ENCODE data around the gene CCDC78. TPM values are rescaled to one million over a fixed set of nuclear protein-coding genes. Genes with fewer than 3 reads are reported as not detected.
"Not testable (repeated sequence)": the region's sequence is repeated elsewhere in the genome, so short reads cannot be mapped to it uniquely, and the experiment has no call there.

CCDC78 gene
- total and polyA plus RNA-seq, 2 donors = 4.8 to 12.4 TPM

DNA sequence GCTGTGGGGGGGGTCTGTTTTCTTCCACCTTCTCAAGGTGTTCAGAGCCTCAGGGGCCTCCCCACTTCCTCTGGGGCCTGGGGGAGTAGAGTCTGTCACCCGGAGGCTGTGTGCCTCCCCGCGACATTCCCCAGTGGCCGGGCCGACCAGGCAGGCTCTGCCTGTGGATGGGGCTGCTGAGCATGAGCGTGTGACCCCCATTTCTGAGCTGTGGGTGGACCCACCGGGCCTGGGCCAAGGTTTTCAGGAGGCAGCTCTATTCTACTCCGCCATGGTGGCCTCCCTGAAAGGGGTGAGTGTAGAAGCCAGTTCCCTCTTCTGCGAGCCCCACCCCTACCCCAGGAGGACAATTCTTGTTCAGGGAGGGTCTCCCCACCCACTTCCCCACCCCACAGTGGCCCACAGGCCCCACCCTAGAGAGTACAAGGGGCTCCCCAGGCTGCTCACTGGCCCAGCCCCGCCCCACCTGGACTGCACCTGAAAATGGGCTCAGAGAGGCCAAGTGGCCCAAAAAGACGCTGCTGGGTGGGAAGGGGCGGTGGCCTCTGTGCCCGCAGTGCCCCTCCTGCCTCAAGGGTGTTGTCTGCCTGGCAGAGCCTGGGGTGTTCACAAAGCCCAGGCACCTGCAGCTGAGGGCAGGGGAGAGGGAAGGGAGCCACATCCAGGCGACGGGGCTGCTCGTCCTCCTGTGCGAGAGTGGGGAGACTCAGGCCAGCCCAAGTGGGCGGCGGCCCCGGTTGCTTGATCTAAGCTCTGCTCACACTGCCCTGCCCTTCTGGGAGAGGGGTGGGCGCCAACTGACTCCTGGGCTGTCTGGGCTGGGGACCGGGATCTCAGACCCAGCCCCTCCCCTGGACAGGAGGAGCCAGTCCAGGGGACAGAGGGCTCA, 35.6 kb upstream of the CCDC78 start:
- no peak overlapping the region for H3K27ac ChIP-seq (ENCODE audit: low read depth in 1 of 2, low read length in 1 of 2)
- no peak for DNase-seq (ENCODE audit: low read depth in 6 of 9, low spot score in 9 of 9)
- 88% methylated on average over 22 of the region's 22 CpGs for WGBS
- no peaks in the 10 kb centered on the region for H3K36me3 ChIP-seq (ENCODE audit: control insufficient read depth in 2 of 2, insufficient read depth in 2 of 2, low read length in 1 of 2)
- H3K4me1 ChIP-seq (ENCODE audit: control insufficient read depth in 2 of 2, insufficient read depth in 2 of 2, low read length in 2 of 2) = no peaks in the 10 kb centered on the region
- peaks cover 0 to 6% of the 10 kb centered on the region in 2 donors for H3K27me3 ChIP-seq (ENCODE audit: control insufficient read depth in 2 of 2, insufficient read depth in 1 of 2, low read length in 1 of 2)
- no peaks in the 10 kb centered on the region for H3K9me3 ChIP-seq (ENCODE audit: control insufficient read depth in 2 of 2, insufficient read depth in 1 of 2, low read length in 1 of 2)
- H3K4me3 ChIP-seq (ENCODE audit: low read length in 2 of 2) = no peak overlapping the region

DNA sequence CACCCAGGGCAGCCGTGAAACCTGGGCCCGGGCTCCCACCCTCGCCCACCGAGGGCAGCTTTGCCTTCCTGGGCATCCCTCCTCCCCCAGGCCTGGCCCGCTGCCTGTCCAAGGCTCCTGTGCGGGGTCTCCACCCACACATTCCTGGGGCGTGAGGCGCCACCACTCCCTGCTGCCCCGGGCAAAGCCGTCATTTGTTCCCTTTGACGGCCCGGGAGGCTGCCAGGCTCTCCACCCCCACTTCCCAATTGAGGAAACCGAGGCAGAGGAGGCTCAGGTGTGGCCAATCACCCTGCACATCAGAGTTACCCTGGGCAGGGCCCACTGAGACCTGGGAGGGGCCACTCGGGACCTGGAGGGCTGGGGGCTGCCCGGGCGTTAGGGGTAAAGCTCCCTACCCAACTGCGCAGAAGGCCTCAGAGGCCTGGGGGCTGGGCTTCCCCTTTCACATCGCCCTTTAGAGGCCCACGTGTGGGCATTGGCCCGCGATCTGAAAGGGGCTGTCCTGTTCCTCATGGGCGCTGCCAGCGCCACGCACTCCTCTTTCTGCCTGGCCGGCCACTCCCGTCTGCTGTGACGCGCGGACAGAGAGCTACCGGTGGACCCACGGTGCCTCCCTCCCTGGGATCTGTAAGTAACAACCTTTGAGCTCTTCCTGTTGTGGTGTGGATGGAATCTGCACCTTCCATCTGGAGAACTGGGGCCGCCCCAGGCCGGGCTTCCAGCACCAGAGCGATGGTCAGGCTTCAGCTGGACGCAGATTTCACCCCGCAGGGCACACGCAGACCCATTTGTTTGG, 34.5 kb upstream of the CCDC78 start, which contains the start of gene MSLN:
Gene MSLN (plus strand): TSS at position 190 of the 799 bp plus-strand sequence. CDS start 1,947 bp downstream, outside the sequence.
- no peak for DNase-seq (ENCODE audit: low read depth in 6 of 9, low spot score in 9 of 9)
- WGBS = 95% methylated on average over 37 of the region's 37 CpGs
- Histone ChIP-seq H3K4me3 (ENCODE audit: low read length in 2 of 2) (no peak within 1 kb of the TSS), H3K27me3 (ENCODE audit: control insufficient read depth in 2 of 2, insufficient read depth in 1 of 2, low read length in 1 of 2) (peaks cover 0 to 9% of the 10 kb centered on the region in 2 donors), H3K27ac (ENCODE audit: low read depth in 1 of 2, low read length in 1 of 2) (no peak within 1 kb of the TSS), H3K9me3 (ENCODE audit: control insufficient read depth in 2 of 2, insufficient read depth in 1 of 2, low read length in 1 of 2) (no peaks in the 10 kb centered on the region), H3K36me3 (ENCODE audit: control insufficient read depth in 2 of 2, insufficient read depth in 2 of 2, low read length in 1 of 2) (no peaks in the 10 kb centered on the region), H3K4me1 (ENCODE audit: control insufficient read depth in 2 of 2, insufficient read depth in 2 of 2, low read length in 2 of 2) (no peaks in the 10 kb centered on the region)

DNA sequence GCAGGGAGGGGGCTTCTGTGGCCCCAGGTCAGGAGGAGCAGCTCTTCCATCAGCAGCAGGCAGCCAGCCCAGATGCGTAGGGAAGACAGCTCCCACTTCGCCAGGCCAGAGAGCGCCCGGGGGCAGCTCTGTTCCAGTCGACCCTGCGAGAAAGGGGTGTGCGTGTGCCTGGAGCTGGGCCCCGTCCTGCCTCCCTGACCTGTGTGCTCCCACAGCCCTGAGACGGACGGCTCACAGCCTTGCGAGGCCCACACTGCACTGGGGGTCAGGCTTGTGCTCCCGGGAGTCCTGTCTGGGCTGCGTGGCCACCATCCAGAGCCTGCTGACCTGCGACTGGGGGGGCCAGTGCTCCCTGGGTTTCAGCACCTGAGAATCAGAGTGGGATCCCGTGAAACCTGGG, 33.8 kb upstream of the CCDC78 start:
- DNase-seq (ENCODE audit: low read depth in 6 of 9, low spot score in 9 of 9) = no peak
- Histone ChIP-seq H3K4me3 (ENCODE audit: low read length in 2 of 2) (no peak overlapping the region), H3K36me3 (ENCODE audit: control insufficient read depth in 2 of 2, insufficient read depth in 2 of 2, low read length in 1 of 2) (no peaks in the 10 kb centered on the region), H3K27me3 (ENCODE audit: control insufficient read depth in 2 of 2, insufficient read depth in 1 of 2, low read length in 1 of 2) (peaks cover 0 to 14% of the 10 kb centered on the region in 2 donors), H3K9me3 (ENCODE audit: control insufficient read depth in 2 of 2, insufficient read depth in 1 of 2, low read length in 1 of 2) (no peaks in the 10 kb centered on the region), H3K27ac (ENCODE audit: low read depth in 1 of 2, low read length in 1 of 2) (no peak overlapping the region), H3K4me1 (ENCODE audit: control insufficient read depth in 2 of 2, insufficient read depth in 2 of 2, low read length in 2 of 2) (no peaks in the 10 kb centered on the region)
- WGBS = 94% methylated on average over 15 of the region's 15 CpGs

- no peaks in the 10 kb centered on the region for H3K9me3 ChIP-seq (ENCODE audit: control insufficient read depth in 2 of 2, insufficient read depth in 1 of 2, low read length in 1 of 2)
- peaks cover 0 to 20% of the 10 kb centered on the region in 2 donors for H3K27me3 ChIP-seq (ENCODE audit: control insufficient read depth in 2 of 2, insufficient read depth in 1 of 2, low read length in 1 of 2)
- no peaks in the 10 kb centered on the region for H3K4me1 ChIP-seq (ENCODE audit: control insufficient read depth in 2 of 2, insufficient read depth in 2 of 2, low read length in 2 of 2)
- no peak overlapping the region for H3K27ac ChIP-seq (ENCODE audit: low read depth in 1 of 2, low read length in 1 of 2)
- 96% methylated on average over 34 of the region's 34 CpGs for WGBS
- DNase-seq (ENCODE audit: low read depth in 6 of 9, low spot score in 9 of 9) = no peak
- no peaks in the 10 kb centered on the region for H3K36me3 ChIP-seq (ENCODE audit: control insufficient read depth in 2 of 2, insufficient read depth in 2 of 2, low read length in 1 of 2)
- no peak overlapping the region for H3K4me3 ChIP-seq (ENCODE audit: low read length in 2 of 2)
Observed at GRCh38 chr16:759110-759910, 33.1 kb upstream of the CCDC78 start.

GRCh38 chr16:756428-756827, 30.2 kb upstream of the CCDC78 start:
- DNase-seq (ENCODE audit: low read depth in 6 of 9, low spot score in 9 of 9) = no peak
- WGBS = 97% methylated on average over 5 of the region's 5 CpGs
- peaks cover 0 to 36% of the 10 kb centered on the region in 2 donors for H3K27me3 ChIP-seq (ENCODE audit: control insufficient read depth in 2 of 2, insufficient read depth in 1 of 2, low read length in 1 of 2)

DNA sequence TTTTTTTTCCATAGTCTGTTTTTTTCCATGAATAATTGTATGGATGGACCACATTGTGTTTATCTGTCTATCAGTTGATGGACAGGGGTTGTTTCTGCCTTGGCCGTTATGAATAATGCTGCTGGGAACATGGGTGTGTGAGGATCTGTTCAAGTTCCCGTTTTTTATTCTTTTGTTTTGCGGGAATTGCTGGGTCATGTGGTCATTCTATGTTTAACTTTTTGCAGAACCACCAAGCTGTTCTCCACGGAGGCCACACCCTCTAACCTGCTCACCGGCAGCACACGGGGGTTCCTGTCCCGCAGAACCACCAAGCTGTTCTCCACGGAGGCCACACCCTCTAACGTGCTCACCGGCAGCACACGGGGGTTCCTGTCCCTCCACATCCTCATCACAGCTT, 28.4 kb upstream of the CCDC78 start:
- DNase-seq (ENCODE audit: low read depth in 6 of 9, low spot score in 9 of 9) = no peak
- H3K27ac ChIP-seq (ENCODE audit: low read depth in 1 of 2, low read length in 1 of 2) = no peak overlapping the region
- 5% methylated on average over 11 of the region's 11 CpGs for WGBS

More at GRCh38 chr16:756428-756827, 30.2 kb upstream of the CCDC78 start:
- no peak overlapping the region for H3K4me3 ChIP-seq (ENCODE audit: low read length in 2 of 2)
- H3K4me1 ChIP-seq (ENCODE audit: control insufficient read depth in 2 of 2, insufficient read depth in 2 of 2, low read length in 2 of 2) = no peaks in the 10 kb centered on the region
- H3K27ac ChIP-seq (ENCODE audit: low read depth in 1 of 2, low read length in 1 of 2) = no peak overlapping the region
- no peaks in the 10 kb centered on the region for H3K9me3 ChIP-seq (ENCODE audit: control insufficient read depth in 2 of 2, insufficient read depth in 1 of 2, low read length in 1 of 2)
- no peaks in the 10 kb centered on the region for H3K36me3 ChIP-seq (ENCODE audit: control insufficient read depth in 2 of 2, insufficient read depth in 2 of 2, low read length in 1 of 2)

DNA sequence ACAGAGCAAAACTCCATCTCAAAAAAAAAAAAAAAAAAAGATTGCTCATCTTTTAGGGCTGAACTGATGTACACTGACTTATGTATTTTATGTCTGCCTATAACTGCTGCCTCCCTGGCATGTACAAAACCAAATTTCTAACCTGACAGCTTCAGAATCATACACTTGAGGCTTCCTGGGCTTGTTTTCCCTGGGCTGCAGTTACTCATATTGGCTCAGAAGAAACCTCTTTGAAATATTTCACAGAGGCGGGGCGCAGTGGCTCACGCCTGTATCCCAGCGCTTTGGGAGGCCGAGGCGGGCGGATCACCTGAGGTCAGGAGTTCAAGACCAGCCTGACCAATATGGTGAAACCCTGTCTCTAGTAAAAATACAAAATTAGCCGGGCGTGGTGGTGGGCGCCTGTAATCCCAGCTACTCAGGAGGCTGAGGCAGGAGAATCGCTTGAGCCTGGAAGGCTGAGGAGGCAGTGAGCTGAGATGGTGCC, 27.9 kb upstream of the CCDC78 start:
- not testable (repeated sequence) for H3K36me3 ChIP-seq (ENCODE audit: control insufficient read depth in 2 of 2, insufficient read depth in 2 of 2, low read length in 1 of 2); H3K4me3 ChIP-seq (ENCODE audit: low read length in 2 of 2); H3K4me1 ChIP-seq (ENCODE audit: control insufficient read depth in 2 of 2, insufficient read depth in 2 of 2, low read length in 2 of 2); H3K27ac ChIP-seq (ENCODE audit: low read depth in 1 of 2, low read length in 1 of 2); DNase-seq (ENCODE audit: low read depth in 6 of 9, low spot score in 9 of 9); H3K9me3 ChIP-seq (ENCODE audit: control insufficient read depth in 2 of 2, insufficient read depth in 1 of 2, low read length in 1 of 2)
- peaks cover 0 to 42% of the 10 kb centered on the region in 2 donors for H3K27me3 ChIP-seq (ENCODE audit: control insufficient read depth in 2 of 2, insufficient read depth in 1 of 2, low read length in 1 of 2)
- 95% methylated on average over 11 of the region's 11 CpGs for whole genome bisulfite sequencing

More for the DNA sequence above, 28.4 kb upstream of the CCDC78 start:
- Histone ChIP-seq H3K4me3 (ENCODE audit: low read length in 2 of 2) (no peak overlapping the region), H3K27me3 (ENCODE audit: control insufficient read depth in 2 of 2, insufficient read depth in 1 of 2, low read length in 1 of 2) (peaks cover 0 to 44% of the 10 kb centered on the region in 2 donors), H3K36me3 (ENCODE audit: control insufficient read depth in 2 of 2, insufficient read depth in 2 of 2, low read length in 1 of 2) (no peaks in the 10 kb centered on the region), H3K4me1 (ENCODE audit: control insufficient read depth in 2 of 2, insufficient read depth in 2 of 2, low read length in 2 of 2) (no peaks in the 10 kb centered on the region), H3K9me3 (ENCODE audit: control insufficient read depth in 2 of 2, insufficient read depth in 1 of 2, low read length in 1 of 2) (no peaks in the 10 kb centered on the region)

- Histone ChIP-seq H3K27ac (ENCODE audit: low read depth in 1 of 2, low read length in 1 of 2) (no peak overlapping the region), H3K36me3 (ENCODE audit: control insufficient read depth in 2 of 2, insufficient read depth in 2 of 2, low read length in 1 of 2) (no peaks in the 10 kb centered on the region), H3K9me3 (ENCODE audit: control insufficient read depth in 2 of 2, insufficient read depth in 1 of 2, low read length in 1 of 2) (no peaks in the 10 kb centered on the region), H3K4me3 (ENCODE audit: low read length in 2 of 2) (no peak overlapping the region), H3K27me3 (ENCODE audit: control insufficient read depth in 2 of 2, insufficient read depth in 1 of 2, low read length in 1 of 2) (peaks cover 0 to 41% of the 10 kb centered on the region in 2 donors), H3K4me1 (ENCODE audit: control insufficient read depth in 2 of 2, insufficient read depth in 2 of 2, low read length in 2 of 2) (no peaks in the 10 kb centered on the region)
- no peak for DNase-seq (ENCODE audit: low read depth in 6 of 9, low spot score in 9 of 9)
- 89% methylated on average over 10 of the region's 10 CpGs for WGBS
Observed at GRCh38 chr16:752007-752312, 25.7 kb upstream of the CCDC78 start.

Measured in thymus (tissue), 11 donors.